AG04450 (cell line): ENCODE measurements around the gene XKR8. TPM values are rescaled to one million over a fixed set of nuclear protein-coding genes. Genes with fewer than 3 reads are reported as not detected.

ENCODE experiments used
- CTCF ChIA-PET: fragments of 300-600, 350-600 bp; formaldehyde crosslinking; extraction: SDS; loops from one replicate; lab custom pipeline; 2022; ENCODE audit warnings: antibody characterized with exemption, inconsistent platforms; lab: Charles Lee
- POLR2A ChIA-PET: fragments of 350-600 bp; formaldehyde crosslinking; extraction: SDS; loops from one replicate; lab custom pipeline; 2021; ENCODE audit warnings: antibody characterized with exemption, inconsistent platforms; lab: Yijun Ruan, JAX
- DNase-seq: peaks from one replicate; pipeline ENCODE4 v3.0.0-alpha.2; 2011; ENCODE audit warnings: low read depth, low spot score
- H3K27ac ChIP-seq: one replicate; pipeline ENCODE4 v1.5.1; 2012; ENCODE audit warnings: low read depth, low read length, control low read depth
- H3K27me3 ChIP-seq: one replicate; pipeline ENCODE4 v1.6.0; 2012; ENCODE audit warnings: low read length; ENCODE audit not compliant: control insufficient read depth, insufficient read depth
- H3K4me3 ChIP-seq: 2 replicates; pipeline ENCODE4 v1.5.1; 2011; ENCODE audit warnings: mild to moderate bottlenecking, low read depth, low read length, control low read depth
- H3K9me3 ChIP-seq: 2 replicates; pipeline ENCODE4 v1.5.1; 2012; ENCODE audit warnings: low read length; ENCODE audit not compliant: control insufficient read depth, insufficient read depth
- polyA minus RNA-seq: library from RNA; depleted of rRNA, polyadenylated mRNA; stranded (reverse); fragments of >200 nt; gene quantifications from 2 replicates; pipeline ENCODE4 v1.2.3, GENCODE V29; 2011; rRNA and poly(A)+ RNA removed
- polyA plus RNA-seq: library from polyadenylated mRNA; depleted of rRNA; stranded (reverse); fragments of >200 nt; gene quantifications from 2 replicates; pipeline ENCODE4 v1.2.3, GENCODE V29; 2011; rRNA removed
- TF ChIP-seq, protein P1 (sequence below): IDR thresholded peaks from 2 replicates; pipeline ENCODE4 v1.5.1; 2011; ENCODE audit warnings: low read depth, low read length, control low read depth, inconsistent platforms

XKR8 gene, protein sequence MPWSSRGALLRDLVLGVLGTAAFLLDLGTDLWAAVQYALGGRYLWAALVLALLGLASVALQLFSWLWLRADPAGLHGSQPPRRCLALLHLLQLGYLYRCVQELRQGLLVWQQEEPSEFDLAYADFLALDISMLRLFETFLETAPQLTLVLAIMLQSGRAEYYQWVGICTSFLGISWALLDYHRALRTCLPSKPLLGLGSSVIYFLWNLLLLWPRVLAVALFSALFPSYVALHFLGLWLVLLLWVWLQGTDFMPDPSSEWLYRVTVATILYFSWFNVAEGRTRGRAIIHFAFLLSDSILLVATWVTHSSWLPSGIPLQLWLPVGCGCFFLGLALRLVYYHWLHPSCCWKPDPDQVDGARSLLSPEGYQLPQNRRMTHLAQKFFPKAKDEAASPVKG
- polyA plus RNA-seq (7.9 and 8.2 TPM in 2 replicates), polyA minus RNA-seq (5.4 and 6.9 TPM in 2 replicates)

GRCh38 chr1:27959792-27960603 is at the start of gene XKR8:
Gene XKR8, plus strand, starts transcription at chr1:27959973. Its CDS starts 97 bp downstream, at chr1:27960070.
- CTCF ChIA-PET = interaction anchor here (0.8 kb wide), 1 partner anchor 27 kb away, joined by 4 read pairs; no protein-coding TSS in a partner anchor
- TF ChIP-seq, protein P1, sequence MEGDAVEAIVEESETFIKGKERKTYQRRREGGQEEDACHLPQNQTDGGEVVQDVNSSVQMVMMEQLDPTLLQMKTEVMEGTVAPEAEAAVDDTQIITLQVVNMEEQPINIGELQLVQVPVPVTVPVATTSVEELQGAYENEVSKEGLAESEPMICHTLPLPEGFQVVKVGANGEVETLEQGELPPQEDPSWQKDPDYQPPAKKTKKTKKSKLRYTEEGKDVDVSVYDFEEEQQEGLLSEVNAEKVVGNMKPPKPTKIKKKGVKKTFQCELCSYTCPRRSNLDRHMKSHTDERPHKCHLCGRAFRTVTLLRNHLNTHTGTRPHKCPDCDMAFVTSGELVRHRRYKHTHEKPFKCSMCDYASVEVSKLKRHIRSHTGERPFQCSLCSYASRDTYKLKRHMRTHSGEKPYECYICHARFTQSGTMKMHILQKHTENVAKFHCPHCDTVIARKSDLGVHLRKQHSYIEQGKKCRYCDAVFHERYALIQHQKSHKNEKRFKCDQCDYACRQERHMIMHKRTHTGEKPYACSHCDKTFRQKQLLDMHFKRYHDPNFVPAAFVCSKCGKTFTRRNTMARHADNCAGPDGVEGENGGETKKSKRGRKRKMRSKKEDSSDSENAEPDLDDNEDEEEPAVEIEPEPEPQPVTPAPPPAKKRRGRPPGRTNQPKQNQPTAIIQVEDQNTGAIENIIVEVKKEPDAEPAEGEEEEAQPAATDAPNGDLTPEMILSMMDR = peak; percentile 31

DNA sequence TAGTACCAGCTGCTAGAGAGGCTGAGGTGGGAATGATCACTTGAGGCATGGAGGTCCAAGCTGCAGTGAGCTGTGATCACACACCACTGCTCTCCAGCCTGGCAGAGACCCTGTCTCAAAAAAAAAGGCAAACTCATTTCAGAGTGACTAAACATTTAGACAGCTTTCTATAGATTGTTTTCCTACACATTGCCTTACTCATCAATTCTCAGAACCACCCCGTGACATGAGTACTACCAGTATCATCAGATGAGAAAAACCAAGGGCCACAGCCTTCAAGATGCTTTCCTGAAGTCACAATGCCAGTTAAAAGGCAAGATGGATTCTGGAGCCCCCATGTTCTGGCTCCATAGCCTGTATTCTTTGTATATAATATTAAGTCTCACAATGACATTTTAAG is 47.3 kb upstream of the XKR8 start:
- CTCF ChIA-PET = no interaction called here
- TF ChIP-seq, protein P1 = no peak
- POLR2A ChIA-PET = no interaction called here
- H3K4me3 ChIP-seq = no peak overlapping the region
- no peak overlapping the region for H3K27ac ChIP-seq
- H3K9me3 ChIP-seq = peaks cover 10% of the 10 kb centered on the region
- no peaks in the 10 kb centered on the region for H3K27me3 ChIP-seq
- no peak for DNase-seq

More at GRCh38 chr1:27959792-27960603, at the start of gene XKR8:
- H3K9me3 ChIP-seq = no peaks in the 10 kb centered on the region; the same call in 1 of the 2 replicates
- POLR2A ChIA-PET = interaction anchor here (0.7 to 1.1 kb wide), 3 partner anchors 20 to 187 kb away, joined by 3 to 5 read pairs (median 3); partner anchors contain the start of gene STX12
- peak within 1 kb of the TSS; percentile 71 for H3K4me3 ChIP-seq
- peak within 1 kb of the TSS; percentile 47 for H3K27ac ChIP-seq
- DNase-seq = peak; percentile 23
- peaks cover 3% of the 10 kb centered on the region for H3K27me3 ChIP-seq

DNA sequence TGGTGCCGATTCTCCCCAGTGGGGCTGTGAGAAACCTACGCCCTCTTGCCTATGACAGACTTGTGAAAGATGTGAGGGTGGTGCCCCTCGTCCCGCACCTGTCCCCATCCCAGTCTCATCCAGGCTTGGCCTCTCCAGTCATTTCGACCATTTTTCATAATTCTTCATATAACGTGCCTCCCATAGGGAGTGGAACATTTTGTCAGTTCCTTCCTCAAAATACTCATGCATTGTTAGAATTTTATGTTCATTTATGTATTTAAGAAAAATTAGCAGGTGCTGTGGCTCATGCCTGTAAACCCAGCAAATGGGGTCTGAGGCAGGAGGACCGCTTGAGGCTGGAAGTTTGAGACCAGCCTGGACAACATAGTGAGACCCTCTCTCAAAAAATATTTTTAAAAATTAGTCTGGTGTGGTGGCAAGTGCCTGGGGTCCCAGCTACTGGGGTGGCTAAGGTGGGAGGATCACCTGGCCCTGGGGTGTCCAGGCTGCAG is 44.6 kb upstream of the XKR8 start:
- Histone ChIP-seq H3K27me3 (no peaks in the 10 kb centered on the region), H3K4me3 (peak overlapping the region; percentile 33), H3K27ac (peak overlapping the region; percentile 68), H3K9me3 (peaks cover 10% of the 10 kb centered on the region)
- no peak for DNase-seq
- ChIA-PET POLR2A (no interaction called here), CTCF (no interaction called here)
- TF ChIP-seq, protein P1 = no peak

GRCh38 chr1:27922272-27922671 is 37.5 kb upstream of the XKR8 start:
- no peak overlapping the region for H3K4me3 ChIP-seq
- TF ChIP-seq, protein P1 = no peak
- H3K9me3 ChIP-seq = no peaks in the 10 kb centered on the region
- no peak overlapping the region for H3K27ac ChIP-seq
- no peaks in the 10 kb centered on the region for H3K27me3 ChIP-seq
- DNase-seq = no peak
- POLR2A ChIA-PET = no interaction called here
- CTCF ChIA-PET = no interaction called here
